AG10803 (cell line): Measurements from ENCODE around the gene TAOK1.

Experiments
- DNase-seq: peaks from one replicate; pipeline ENCODE4 v3.0.0; 2010; ENCODE audit warnings: low read depth
- H3K4me3 ChIP-seq: 2 replicates; pipeline ENCODE4 v1.5.1; 2011; ENCODE audit warnings: mild to moderate bottlenecking, low read length, control low read depth
- TF ChIP-seq, protein P1 (sequence below): conservative IDR thresholded peaks from 2 replicates; pipeline ENCODE4 v1.5.1; 2011; ENCODE audit warnings: mild to moderate bottlenecking, low read length, control low read depth, inconsistent platforms

Gene TAOK1

DNA sequence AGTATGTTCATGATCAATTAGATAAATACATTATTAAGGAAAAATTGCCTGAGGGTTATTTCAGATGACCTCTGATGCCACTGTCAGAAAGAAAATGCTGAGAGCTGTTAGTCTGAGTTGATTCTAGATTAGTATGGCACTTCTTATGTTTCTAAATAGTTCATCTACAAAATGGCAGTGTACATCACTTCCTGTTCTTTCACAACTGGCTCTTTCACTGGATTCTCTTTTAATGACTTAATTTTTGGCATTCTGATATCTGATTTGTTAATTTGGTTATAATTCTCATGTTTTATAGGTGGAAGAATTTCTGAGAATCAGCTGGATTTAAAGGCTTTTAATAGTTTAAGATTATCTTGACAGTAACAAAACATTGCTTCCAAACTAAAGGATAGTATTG is 3.3 kb downstream of the TAOK1 start:
- DNase-seq: peak; percentile 55
- TF ChIP-seq, protein P1, sequence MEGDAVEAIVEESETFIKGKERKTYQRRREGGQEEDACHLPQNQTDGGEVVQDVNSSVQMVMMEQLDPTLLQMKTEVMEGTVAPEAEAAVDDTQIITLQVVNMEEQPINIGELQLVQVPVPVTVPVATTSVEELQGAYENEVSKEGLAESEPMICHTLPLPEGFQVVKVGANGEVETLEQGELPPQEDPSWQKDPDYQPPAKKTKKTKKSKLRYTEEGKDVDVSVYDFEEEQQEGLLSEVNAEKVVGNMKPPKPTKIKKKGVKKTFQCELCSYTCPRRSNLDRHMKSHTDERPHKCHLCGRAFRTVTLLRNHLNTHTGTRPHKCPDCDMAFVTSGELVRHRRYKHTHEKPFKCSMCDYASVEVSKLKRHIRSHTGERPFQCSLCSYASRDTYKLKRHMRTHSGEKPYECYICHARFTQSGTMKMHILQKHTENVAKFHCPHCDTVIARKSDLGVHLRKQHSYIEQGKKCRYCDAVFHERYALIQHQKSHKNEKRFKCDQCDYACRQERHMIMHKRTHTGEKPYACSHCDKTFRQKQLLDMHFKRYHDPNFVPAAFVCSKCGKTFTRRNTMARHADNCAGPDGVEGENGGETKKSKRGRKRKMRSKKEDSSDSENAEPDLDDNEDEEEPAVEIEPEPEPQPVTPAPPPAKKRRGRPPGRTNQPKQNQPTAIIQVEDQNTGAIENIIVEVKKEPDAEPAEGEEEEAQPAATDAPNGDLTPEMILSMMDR: no peak
- H3K4me3 ChIP-seq: no peak overlapping the region

DNA sequence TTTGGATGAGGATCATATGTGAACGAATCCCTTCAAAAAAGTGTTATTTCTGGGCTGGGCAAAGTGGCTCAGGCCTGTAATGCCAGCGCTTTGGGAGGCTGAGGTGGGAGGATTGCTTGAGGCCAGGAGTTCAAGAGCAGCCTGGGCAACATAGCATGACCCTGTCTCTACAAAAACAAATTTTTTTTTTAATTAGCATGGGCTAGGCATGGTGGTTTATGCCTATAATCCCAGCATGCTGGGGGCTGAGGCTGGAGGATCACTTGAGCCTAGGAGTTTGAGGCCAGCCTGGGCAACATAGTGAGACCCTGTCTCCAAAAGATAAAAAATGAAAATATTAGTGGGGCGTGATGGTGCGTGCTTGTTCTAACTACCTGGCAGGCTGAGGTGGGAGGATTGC is 4.6 kb downstream of the TAOK1 start:
- no peak for DNase-seq
- TF ChIP-seq, protein P1: no peak
- H3K4me3 ChIP-seq: no peak overlapping the region

DNA sequence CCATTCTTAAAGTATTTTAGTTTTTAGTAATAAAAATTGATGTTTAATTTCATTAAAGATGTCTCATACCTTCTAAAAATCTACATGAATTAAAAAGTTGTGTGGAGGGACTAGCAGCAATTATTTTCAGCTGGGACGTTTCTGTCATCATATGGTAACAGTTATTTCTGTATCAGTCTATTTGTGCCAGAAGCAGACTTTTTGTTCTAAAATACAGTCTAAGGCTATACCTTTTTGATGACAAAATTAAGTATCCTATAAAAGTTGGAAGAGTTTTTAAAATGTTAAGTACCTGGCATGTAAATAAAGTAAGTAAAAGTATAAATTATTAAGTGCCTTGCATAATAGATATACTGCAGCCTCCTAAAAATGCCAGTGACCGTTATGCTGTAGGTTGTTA is 5.9 kb downstream of the TAOK1 start:
- TF ChIP-seq, protein P1: no peak
- H3K4me3 ChIP-seq: no peak overlapping the region
- DNase-seq: no peak

DNA sequence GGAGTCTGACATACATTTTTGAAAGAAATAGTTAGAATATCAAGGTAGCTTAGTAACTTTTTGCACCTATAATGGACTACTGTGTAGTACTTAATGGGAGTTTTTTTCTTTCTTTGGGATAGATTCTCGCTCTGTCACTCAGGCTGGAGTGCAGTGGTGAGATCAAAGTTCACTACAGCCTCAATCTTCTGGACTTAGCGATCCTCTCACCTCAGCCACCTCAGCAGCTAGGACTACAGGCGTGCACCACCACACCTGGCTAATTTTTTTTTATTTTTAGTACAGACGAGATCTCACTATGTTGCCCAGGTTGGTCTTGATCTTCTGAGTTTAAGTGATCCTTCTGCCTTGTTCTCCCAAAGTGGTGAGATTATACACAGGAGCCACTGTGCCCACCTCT is 9.5 kb downstream of the TAOK1 start:
- no peak overlapping the region for H3K4me3 ChIP-seq
- TF ChIP-seq, protein P1: no peak
- no peak for DNase-seq

DNA sequence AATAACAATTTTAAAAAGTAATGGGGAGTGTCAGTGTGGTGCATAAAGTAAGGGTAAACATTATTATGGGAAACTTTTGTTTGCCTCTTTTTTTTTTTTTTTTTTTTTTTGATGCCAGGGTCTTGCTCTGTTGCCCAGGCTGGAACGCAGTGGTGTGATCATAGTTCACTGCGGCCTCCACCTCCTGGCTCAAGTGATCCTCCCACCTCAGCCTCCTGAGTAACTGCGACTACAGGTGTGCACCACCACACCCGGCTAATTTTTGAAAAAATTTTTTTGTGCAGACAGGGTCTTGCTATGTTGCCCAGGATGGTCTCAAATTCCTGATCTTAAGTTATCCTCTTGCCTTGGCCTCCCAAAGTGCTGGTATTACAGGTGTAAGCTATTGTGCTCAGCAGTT is 10.7 kb downstream of the TAOK1 start:
- TF ChIP-seq, protein P1: no peak
- DNase-seq: no peak
- H3K4me3 ChIP-seq: no peak overlapping the region

DNA sequence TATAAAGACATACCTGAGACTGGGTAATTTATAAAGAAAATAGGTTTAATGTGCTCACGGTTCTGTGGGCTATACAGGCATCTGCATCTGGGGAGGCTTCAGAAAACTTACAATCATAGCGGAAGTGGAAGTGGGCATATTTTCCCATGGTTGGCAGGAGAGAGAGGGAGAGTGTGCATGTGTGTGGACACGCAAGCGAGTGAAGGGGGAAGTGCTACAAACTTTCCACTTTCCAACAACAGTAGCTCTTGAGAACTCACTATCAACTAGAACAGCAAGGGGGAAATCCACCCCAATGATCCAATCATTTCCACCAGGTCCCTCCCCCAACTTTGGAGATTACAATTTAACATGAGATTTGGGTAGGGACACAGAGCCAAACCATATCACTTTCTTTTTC is 11.1 kb downstream of the TAOK1 start:
- no peak overlapping the region for H3K4me3 ChIP-seq
- DNase-seq: no peak
- TF ChIP-seq, protein P1: no peak

DNA sequence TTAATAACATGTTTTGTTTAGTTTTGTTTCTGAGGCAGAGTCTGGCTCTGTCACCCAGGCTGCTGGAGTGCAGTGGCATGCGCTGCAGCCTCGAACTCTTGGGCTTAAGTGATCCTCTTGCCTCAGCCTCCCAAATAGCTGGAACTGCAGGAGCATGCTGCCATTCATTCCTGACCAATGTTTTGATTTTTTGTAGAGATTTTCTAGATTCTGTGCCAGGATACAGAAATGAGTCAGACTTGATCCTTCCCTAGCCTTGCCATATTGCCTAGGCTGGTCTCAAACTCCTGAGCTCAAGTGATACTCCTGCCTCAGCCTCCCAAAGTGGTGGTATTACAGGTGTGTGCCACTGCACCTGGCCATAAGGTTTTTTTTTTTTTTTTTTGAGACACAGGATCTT is 17.7 kb downstream of the TAOK1 start:
- peak; percentile 13 for DNase-seq
- TF ChIP-seq, protein P1: no peak
- no peak overlapping the region for H3K4me3 ChIP-seq
